ENCODE data around the gene TOB1. TPM values are rescaled to one million over a fixed set of nuclear protein-coding genes. Genes with fewer than 3 reads are reported as not detected.
"Not testable (repeated sequence)": the region's sequence is repeated elsewhere in the genome, so short reads cannot be mapped to it uniquely, and the experiment has no call there.

The TOB1 gene
- total RNA-seq, 2 experiments from 2014 or later: 15.2 to 26.4 TPM

DNA sequence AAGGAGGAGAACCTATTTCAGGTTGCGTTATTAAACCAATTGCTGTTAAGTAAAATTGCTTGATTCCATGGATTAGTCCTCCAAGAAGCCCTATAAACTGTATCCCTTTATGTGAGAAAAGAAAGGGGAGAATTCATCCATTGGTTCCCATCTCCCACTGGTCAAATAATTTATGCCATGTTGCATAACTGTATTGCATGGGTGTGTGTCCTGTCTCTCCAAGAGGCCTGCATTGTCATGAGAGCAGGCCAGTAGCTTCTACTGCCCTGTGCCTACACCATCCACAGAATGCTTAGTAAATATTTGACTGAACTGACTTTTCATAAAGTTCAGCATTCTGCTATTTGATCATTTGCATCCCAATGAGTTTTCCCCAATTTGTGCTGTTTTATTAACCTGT, 11.7 kb upstream of the TOB1 start:
- DNase-seq (ENCODE audit: low spot score): no peak
- no TSS peak for BruUV-seq (replicated peaks)
- CTCF ChIA-PET (ENCODE audit: unreplicated experiment): interaction anchor here (0.6 kb wide), 1 partner anchor 11 kb away, joined by 4 read pairs; the partner anchor contains the start of gene TOB1

DNA sequence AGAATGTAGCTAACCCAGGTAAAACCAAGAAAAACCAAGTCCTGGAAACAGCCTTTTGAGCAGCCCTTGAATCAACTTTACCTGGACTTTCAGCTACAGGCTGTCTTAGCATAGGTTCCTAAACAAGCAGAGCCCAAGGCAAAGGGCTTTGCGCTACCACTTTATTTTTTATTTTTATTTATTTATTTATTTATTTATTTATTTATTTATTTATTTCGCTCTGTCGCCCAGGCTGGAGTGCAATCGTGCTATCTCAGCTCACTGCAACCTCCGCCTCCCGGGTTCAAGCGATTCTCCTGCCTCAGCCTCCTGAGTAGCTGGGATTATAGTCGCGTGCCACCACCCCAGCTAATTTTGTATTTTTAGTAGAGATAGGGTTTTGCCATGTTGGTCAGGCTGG, 10.9 kb upstream of the TOB1 start:
- H3K4me2 ChIP-seq (ENCODE audit: low read length); DNase-seq (ENCODE audit: low spot score); intact Hi-C loops (cut with micrococcal nuclease; ENCODE audit: unreplicated experiment); BruUV-seq (replicated peaks); H4K20me1 ChIP-seq (ENCODE audit: insufficient read depth, low read length); H3K9me2 ChIP-seq (ENCODE audit: insufficient read depth, low read length); H3K36me3 ChIP-seq (ENCODE audit: insufficient read depth, low read length); H3K4me3 ChIP-seq (ENCODE audit: low read depth, low read length, poor library complexity, severe bottlenecking); H3K9me3 ChIP-seq (ENCODE audit: low read length); H3K4me1 ChIP-seq (ENCODE audit: insufficient read depth, low read length, poor library complexity, severe bottlenecking); H3K79me2 ChIP-seq (ENCODE audit: insufficient read depth, low read depth, low read length); H2AFZ ChIP-seq (ENCODE audit: low read length); H3K27ac ChIP-seq (ENCODE audit: low read depth, low read length, poor library complexity, severe bottlenecking): not testable (repeated sequence)
- ChIA-PET POLR2A (interaction anchor here (3.4 kb wide), 1 partner anchor 26 kb away, joined by 9 read pairs; no protein-coding TSS in a partner anchor), CTCF (ENCODE audit: unreplicated experiment) (interaction anchor here (0.6 kb wide), 1 partner anchor 31 kb away, joined by 3 read pairs; no protein-coding TSS in a partner anchor)

More for the DNA sequence above, 11.7 kb upstream of the TOB1 start:
- Histone ChIP-seq H3K27ac (ENCODE audit: low read depth, low read length, poor library complexity, severe bottlenecking) (no peak overlapping the region), H3K9me2 (ENCODE audit: insufficient read depth, low read length) (no peaks in the 10 kb centered on the region), H3K79me2 (ENCODE audit: insufficient read depth, low read depth, low read length) (no peaks in the 10 kb centered on the region), H3K9me3 (ENCODE audit: low read length) (no peaks in the 10 kb centered on the region; the same call in 1 of the 2 replicates), H3K4me2 (ENCODE audit: low read length) (no peak overlapping the region), H4K20me1 (ENCODE audit: insufficient read depth, low read length) (no peaks in the 10 kb centered on the region), H2AFZ (ENCODE audit: low read length) (no peak overlapping the region), H3K36me3 (ENCODE audit: insufficient read depth, low read length) (no peaks in the 10 kb centered on the region), H3K4me1 (ENCODE audit: insufficient read depth, low read length, poor library complexity, severe bottlenecking) (no peaks in the 10 kb centered on the region), H3K4me3 (ENCODE audit: low read depth, low read length, poor library complexity, severe bottlenecking) (no peak overlapping the region)
- POLR2A ChIA-PET: interaction anchor here (0.5 to 3.4 kb wide), 2 partner anchors 25 to 122 kb away, joined by 3 to 9 read pairs; no protein-coding TSS in a partner anchor
- TF ChIP-seq, protein P1, sequence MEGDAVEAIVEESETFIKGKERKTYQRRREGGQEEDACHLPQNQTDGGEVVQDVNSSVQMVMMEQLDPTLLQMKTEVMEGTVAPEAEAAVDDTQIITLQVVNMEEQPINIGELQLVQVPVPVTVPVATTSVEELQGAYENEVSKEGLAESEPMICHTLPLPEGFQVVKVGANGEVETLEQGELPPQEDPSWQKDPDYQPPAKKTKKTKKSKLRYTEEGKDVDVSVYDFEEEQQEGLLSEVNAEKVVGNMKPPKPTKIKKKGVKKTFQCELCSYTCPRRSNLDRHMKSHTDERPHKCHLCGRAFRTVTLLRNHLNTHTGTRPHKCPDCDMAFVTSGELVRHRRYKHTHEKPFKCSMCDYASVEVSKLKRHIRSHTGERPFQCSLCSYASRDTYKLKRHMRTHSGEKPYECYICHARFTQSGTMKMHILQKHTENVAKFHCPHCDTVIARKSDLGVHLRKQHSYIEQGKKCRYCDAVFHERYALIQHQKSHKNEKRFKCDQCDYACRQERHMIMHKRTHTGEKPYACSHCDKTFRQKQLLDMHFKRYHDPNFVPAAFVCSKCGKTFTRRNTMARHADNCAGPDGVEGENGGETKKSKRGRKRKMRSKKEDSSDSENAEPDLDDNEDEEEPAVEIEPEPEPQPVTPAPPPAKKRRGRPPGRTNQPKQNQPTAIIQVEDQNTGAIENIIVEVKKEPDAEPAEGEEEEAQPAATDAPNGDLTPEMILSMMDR (conservative IDR thresholded peaks at IDR 0.05; ENCODE audit: low read length): no peak
- TF ChIP-seq EZH2phosphoT487 (IDR thresholded peaks at IDR 0.05; ENCODE audit: borderline replicate concordance, low read depth, low read length): no peak
- intact Hi-C loops (cut with micrococcal nuclease; ENCODE audit: unreplicated experiment): no loop called here

DNA sequence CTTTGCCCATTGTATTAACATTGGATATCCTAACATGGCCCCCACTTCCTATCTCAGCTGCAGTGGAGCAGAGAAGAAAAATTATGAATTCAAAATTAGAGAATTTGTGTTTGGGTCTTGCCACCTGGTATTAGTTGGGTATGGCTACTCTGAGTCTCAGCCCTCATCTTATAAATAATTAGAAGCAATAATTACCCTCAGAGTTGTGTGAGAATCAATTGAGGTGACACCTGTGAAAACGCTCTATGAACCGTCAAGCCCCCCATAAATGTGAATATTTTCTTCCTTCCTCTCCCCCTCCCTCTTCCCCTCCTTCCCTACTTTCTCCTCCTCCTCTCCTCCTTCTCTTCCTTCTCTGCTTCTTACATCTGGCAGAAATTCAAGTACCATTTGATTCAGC, 8.9 kb upstream of the TOB1 start:
- Histone ChIP-seq H2AFZ (ENCODE audit: low read length) (no peak overlapping the region), H3K4me1 (ENCODE audit: insufficient read depth, low read length, poor library complexity, severe bottlenecking) (no peaks in the 10 kb centered on the region), H3K36me3 (ENCODE audit: insufficient read depth, low read length) (no peaks in the 10 kb centered on the region), H3K9me2 (ENCODE audit: insufficient read depth, low read length) (no peaks in the 10 kb centered on the region), H4K20me1 (ENCODE audit: insufficient read depth, low read length) (no peaks in the 10 kb centered on the region), H3K4me2 (ENCODE audit: low read length) (no peak overlapping the region), H3K4me3 (ENCODE audit: low read depth, low read length, poor library complexity, severe bottlenecking) (no peak overlapping the region), H3K9me3 (ENCODE audit: low read length) (no peaks in the 10 kb centered on the region; the same call in 1 of the 2 replicates), H3K27ac (ENCODE audit: low read depth, low read length, poor library complexity, severe bottlenecking) (no peak overlapping the region), H3K79me2 (ENCODE audit: insufficient read depth, low read depth, low read length) (no peaks in the 10 kb centered on the region)
- POLR2A ChIA-PET: no interaction called here
- intact Hi-C loops (cut with micrococcal nuclease; ENCODE audit: unreplicated experiment): no loop called here
- TF ChIP-seq EZH2phosphoT487 (IDR thresholded peaks at IDR 0.05; ENCODE audit: borderline replicate concordance, low read depth, low read length): no peak
- TF ChIP-seq, protein P1 (conservative IDR thresholded peaks at IDR 0.05; ENCODE audit: low read length): no peak
- no TSS peak for BruUV-seq (replicated peaks)
- no peak for DNase-seq (ENCODE audit: low spot score)
- CTCF ChIA-PET (ENCODE audit: unreplicated experiment): no interaction called here
